22Rv1 (cell line): ENCODE results near the gene CMBL.

Source experiments
- ZFX ChIP-seq: fragments of 450-650 bp; IDR thresholded peaks from 2 replicates; pipeline ENCODE4 v1.6.1; 2017; ENCODE audit warnings: antibody characterized with exemption, borderline replicate concordance
- TF ChIP-seq, protein P1 (sequence below): fragments of 450-650 bp; IDR thresholded peaks from 2 replicates; pipeline ENCODE4 v1.5.1; 2017; ENCODE audit warnings: mild to moderate bottlenecking

DNA sequence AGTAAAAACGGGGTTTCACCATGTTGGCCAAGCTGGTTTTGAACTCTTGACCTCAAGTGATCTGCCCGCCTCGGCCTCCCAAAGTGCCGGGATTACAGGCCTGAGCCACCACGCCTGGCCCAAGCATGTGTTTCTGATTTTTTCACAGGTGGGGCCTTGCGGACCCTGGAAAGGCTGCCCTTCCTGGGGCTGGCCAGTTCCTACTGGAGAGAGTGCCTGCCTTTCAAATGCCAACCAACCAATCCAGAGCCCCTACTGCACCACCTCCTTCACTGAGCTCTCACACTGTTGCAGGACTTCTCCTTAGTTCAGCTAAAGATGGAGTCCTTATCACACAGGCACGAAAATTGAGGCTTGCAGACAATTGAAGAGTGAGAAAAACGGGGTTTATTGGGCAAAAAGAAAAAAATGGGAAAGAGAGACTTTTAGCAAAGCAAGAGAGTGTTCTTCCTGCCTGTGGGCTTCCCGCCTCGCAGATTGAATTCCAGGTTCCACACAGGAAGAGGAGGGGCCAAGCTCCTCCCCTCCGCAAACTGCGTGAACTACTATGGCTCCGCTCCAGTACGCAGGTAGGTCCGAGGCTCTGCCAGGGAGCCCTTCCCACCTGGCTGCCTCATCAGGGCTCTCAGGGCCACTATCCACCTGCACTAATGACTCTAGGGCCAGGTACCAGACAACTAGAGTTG lies 8.3 kb upstream of the CMBL start:
- TF ChIP-seq, protein P1, sequence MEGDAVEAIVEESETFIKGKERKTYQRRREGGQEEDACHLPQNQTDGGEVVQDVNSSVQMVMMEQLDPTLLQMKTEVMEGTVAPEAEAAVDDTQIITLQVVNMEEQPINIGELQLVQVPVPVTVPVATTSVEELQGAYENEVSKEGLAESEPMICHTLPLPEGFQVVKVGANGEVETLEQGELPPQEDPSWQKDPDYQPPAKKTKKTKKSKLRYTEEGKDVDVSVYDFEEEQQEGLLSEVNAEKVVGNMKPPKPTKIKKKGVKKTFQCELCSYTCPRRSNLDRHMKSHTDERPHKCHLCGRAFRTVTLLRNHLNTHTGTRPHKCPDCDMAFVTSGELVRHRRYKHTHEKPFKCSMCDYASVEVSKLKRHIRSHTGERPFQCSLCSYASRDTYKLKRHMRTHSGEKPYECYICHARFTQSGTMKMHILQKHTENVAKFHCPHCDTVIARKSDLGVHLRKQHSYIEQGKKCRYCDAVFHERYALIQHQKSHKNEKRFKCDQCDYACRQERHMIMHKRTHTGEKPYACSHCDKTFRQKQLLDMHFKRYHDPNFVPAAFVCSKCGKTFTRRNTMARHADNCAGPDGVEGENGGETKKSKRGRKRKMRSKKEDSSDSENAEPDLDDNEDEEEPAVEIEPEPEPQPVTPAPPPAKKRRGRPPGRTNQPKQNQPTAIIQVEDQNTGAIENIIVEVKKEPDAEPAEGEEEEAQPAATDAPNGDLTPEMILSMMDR: no peak
- TF ChIP-seq ZFX: no peak
